ENCODE data around the gene TRMT44. TPM values are rescaled to one million over a fixed set of nuclear protein-coding genes. Genes with fewer than 3 reads are reported as not detected.

Gene TRMT44
- total RNA-seq, 1 experiment from 2014 or later, result 17.4 TPM

DNA sequence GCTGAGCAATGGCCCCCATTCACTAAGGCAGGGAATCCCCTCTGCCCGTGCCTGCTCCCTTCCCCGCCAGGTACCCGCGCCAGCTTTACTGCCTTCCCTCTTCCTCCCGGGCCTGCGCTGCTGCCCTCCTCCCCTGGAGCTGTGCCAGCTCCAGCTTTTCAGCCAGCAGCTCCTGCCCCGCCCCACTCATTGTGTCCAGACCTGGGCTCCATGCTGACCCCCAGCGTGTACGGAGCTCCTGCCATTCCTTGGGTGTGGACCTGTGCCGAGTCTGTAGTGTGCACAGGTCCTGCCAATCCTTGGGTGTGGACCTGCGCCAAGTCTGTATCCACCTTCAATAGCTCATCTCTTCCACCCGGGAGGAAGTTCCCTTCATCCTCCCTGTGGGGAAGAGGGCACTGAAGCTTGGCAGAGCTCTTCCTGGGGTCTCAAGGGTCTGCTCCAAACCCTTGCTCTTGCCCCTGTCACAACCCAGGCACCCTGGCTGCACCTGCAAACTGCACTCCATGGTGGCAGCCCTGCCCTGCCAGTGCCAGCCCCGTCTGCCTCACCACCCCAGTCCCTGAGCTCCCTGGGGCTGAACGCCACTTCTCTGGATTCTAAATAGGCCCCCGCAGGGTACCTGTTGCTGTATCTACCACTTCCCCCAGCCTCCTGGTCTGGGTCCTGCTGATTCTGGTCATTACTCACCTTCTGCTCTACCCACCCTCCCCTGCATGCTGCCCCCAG lies 63.9 kb downstream of the TRMT44 start:
- no peaks in the 10 kb centered on the region for H3K9me2 ChIP-seq (ENCODE audit: insufficient read depth)
- ChIA-PET POLR2A (ENCODE audit: unreplicated experiment) (no interaction called here), CTCF (interaction anchor here (0.6 to 0.8 kb wide), 2 partner anchors 63 to 80 kb away, joined by 3 read pairs; no protein-coding TSS in a partner anchor)
- no peaks in the 10 kb centered on the region for H3K79me2 ChIP-seq (ENCODE audit: low read depth)
- H3K36me3 ChIP-seq (ENCODE audit: low read depth), result no peaks in the 10 kb centered on the region
- H3K27ac ChIP-seq, result no peak overlapping the region
- TF ChIP-seq, protein P1, sequence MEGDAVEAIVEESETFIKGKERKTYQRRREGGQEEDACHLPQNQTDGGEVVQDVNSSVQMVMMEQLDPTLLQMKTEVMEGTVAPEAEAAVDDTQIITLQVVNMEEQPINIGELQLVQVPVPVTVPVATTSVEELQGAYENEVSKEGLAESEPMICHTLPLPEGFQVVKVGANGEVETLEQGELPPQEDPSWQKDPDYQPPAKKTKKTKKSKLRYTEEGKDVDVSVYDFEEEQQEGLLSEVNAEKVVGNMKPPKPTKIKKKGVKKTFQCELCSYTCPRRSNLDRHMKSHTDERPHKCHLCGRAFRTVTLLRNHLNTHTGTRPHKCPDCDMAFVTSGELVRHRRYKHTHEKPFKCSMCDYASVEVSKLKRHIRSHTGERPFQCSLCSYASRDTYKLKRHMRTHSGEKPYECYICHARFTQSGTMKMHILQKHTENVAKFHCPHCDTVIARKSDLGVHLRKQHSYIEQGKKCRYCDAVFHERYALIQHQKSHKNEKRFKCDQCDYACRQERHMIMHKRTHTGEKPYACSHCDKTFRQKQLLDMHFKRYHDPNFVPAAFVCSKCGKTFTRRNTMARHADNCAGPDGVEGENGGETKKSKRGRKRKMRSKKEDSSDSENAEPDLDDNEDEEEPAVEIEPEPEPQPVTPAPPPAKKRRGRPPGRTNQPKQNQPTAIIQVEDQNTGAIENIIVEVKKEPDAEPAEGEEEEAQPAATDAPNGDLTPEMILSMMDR (conservative IDR thresholded peaks at IDR 0.05), result no peak
- TF ChIP-seq EZH2 (IDR thresholded peaks at IDR 0.05; ENCODE audit: low read depth), result no peak
- H3K4me1 ChIP-seq (replicated peaks; ENCODE audit: insufficient read depth), result no peaks in the 10 kb centered on the region
- intact Hi-C loops (cut with micrococcal nuclease; ENCODE audit: unreplicated experiment), result no loop called here
- no peak overlapping the region for H2AFZ ChIP-seq
- no TSS peak for BruUV-seq (replicated peaks)
- H3K9me3 ChIP-seq (ENCODE audit: insufficient read depth, low read depth), result no peaks in the 10 kb centered on the region
- H3K4me3 ChIP-seq, result no peak overlapping the region
- H3K27me3 ChIP-seq (ENCODE audit: insufficient read depth, low read depth), result no peaks in the 10 kb centered on the region
- peak; percentile 43 to 64 for DNase-seq
- H4K20me1 ChIP-seq (ENCODE audit: insufficient read depth), result no peaks in the 10 kb centered on the region
- peak overlapping the region; percentile 26; the same call in 1 of the 2 replicates for H3K4me2 ChIP-seq
- H3F3A ChIP-seq (ENCODE audit: insufficient read depth, low read depth), result no peaks in the 10 kb centered on the region

DNA sequence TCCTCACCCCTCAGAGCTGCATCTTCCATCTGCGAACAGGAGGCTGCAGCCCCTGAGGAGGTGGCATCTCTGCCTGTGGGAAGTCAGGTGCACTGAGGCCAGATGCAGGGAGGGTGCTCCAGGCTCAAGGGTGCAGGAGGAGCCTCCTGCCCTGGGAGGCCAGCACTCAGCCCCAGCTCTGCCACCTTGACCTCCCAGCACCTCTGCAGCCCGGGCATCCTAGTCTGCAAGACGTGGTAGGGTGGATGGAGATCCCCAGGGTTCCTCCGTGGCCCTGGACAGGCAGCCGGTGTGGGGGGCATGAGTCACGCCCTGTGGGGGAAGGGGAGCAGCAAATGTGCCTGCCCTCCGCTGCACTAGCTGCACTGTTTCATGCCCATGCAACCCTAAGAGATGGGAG lies 64.7 kb downstream of the TRMT44 start:
- Histone ChIP-seq H2AFZ (no peak overlapping the region), H4K20me1 (ENCODE audit: insufficient read depth) (no peaks in the 10 kb centered on the region), H3K27me3 (ENCODE audit: insufficient read depth, low read depth) (no peaks in the 10 kb centered on the region), H3K9me3 (ENCODE audit: insufficient read depth, low read depth) (no peaks in the 10 kb centered on the region), H3K4me1 (replicated peaks; ENCODE audit: insufficient read depth) (no peaks in the 10 kb centered on the region), H3K4me2 (no peak overlapping the region), H3K27ac (no peak overlapping the region), H3K79me2 (ENCODE audit: low read depth) (no peaks in the 10 kb centered on the region), H3K9me2 (ENCODE audit: insufficient read depth) (no peaks in the 10 kb centered on the region), H3F3A (ENCODE audit: insufficient read depth, low read depth) (no peaks in the 10 kb centered on the region), H3K36me3 (ENCODE audit: low read depth) (no peaks in the 10 kb centered on the region), H3K4me3 (no peak overlapping the region)
- intact Hi-C loops (cut with micrococcal nuclease; ENCODE audit: unreplicated experiment), result no loop called here
- ChIA-PET CTCF (interaction anchor here (0.8 kb wide), 1 partner anchor 62 kb away, joined by 3 read pairs; no protein-coding TSS in a partner anchor), POLR2A (ENCODE audit: unreplicated experiment) (no interaction called here)
- TF ChIP-seq EZH2 (IDR thresholded peaks at IDR 0.05; ENCODE audit: low read depth), result no peak
- TF ChIP-seq, protein P1 (conservative IDR thresholded peaks at IDR 0.05), result no peak
- DNase-seq, result no peak
- BruUV-seq (replicated peaks), result no TSS peak

DNA sequence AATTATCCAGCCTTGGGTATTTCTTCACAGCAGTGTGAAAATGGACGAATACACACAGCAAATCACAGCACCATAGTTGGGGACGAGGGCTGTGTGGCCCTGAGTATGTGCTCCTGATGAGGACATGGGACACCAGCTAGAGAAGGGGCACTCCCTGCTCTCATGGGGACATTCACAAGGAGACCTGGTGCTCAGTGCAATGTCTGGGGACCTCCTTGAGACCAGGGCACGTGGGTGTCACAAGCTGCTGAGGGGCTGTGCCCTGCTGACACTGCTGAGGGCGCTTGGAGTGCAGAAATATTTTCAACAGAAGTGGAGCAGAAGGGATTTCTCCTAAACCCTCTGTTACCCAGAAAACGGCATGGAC lies 65.4 kb downstream of the TRMT44 start:
- Histone ChIP-seq H3F3A (ENCODE audit: insufficient read depth, low read depth) (no peaks in the 10 kb centered on the region), H3K9me3 (ENCODE audit: insufficient read depth, low read depth) (no peaks in the 10 kb centered on the region), H3K4me3 (no peak overlapping the region), H3K79me2 (ENCODE audit: low read depth) (no peaks in the 10 kb centered on the region), H3K36me3 (ENCODE audit: low read depth) (no peaks in the 10 kb centered on the region), H3K4me1 (replicated peaks; ENCODE audit: insufficient read depth) (no peaks in the 10 kb centered on the region), H3K27ac (no peak overlapping the region), H3K27me3 (ENCODE audit: insufficient read depth, low read depth) (no peaks in the 10 kb centered on the region), H4K20me1 (ENCODE audit: insufficient read depth) (no peaks in the 10 kb centered on the region), H2AFZ (no peak overlapping the region), H3K4me2 (no peak overlapping the region), H3K9me2 (ENCODE audit: insufficient read depth) (no peaks in the 10 kb centered on the region)
- ChIA-PET POLR2A (ENCODE audit: unreplicated experiment) (no interaction called here), CTCF (no interaction called here)
- TF ChIP-seq, protein P1 (conservative IDR thresholded peaks at IDR 0.05), result no peak
- no peak for TF ChIP-seq EZH2 (IDR thresholded peaks at IDR 0.05; ENCODE audit: low read depth)
- no peak for DNase-seq
- BruUV-seq (replicated peaks), result no TSS peak
- intact Hi-C loops (cut with micrococcal nuclease; ENCODE audit: unreplicated experiment), result no loop called here

Data from PC-9 (cell line).